HUES48 (cell line): ENCODE results near the gene FXYD2.

Experiments used
- H3K27ac ChIP-seq: one replicate; pipeline ENCODE4 v1.7.0; 2013; ENCODE audit warnings: low read depth, low read length, inconsistent platforms
- H3K27me3 ChIP-seq: 2 replicates; pipeline ENCODE4 v1.6.1; 2013; ENCODE audit warnings: mild to moderate bottlenecking, low read length; ENCODE audit not compliant: control insufficient read depth, insufficient read depth
- H3K36me3 ChIP-seq: 2 replicates; pipeline ENCODE4 v1.6.1; 2013; ENCODE audit warnings: low read length; ENCODE audit not compliant: control insufficient read depth, insufficient read depth
- H3K4me1 ChIP-seq: 2 replicates; pipeline ENCODE4 v1.6.1; 2013; ENCODE audit warnings: mild to moderate bottlenecking, low read length; ENCODE audit not compliant: control insufficient read depth, insufficient read depth
- H3K4me3 ChIP-seq: 2 replicates; pipeline ENCODE4 v1.5.1; 2013; ENCODE audit warnings: mild to moderate bottlenecking, low read depth, low read length
- H3K9ac ChIP-seq: 2 replicates; pipeline ENCODE4 v1.6.1; 2013; ENCODE audit warnings: mild to moderate bottlenecking, low read depth, low read length, moderate library complexity
- H3K9me3 ChIP-seq: 2 replicates; pipeline ENCODE4 v1.6.1; 2013; ENCODE audit warnings: low read length; ENCODE audit not compliant: control insufficient read depth, insufficient read depth

The FXYD2 gene

GRCh38 chr11:117834068-117834810 lies 9.7 kb upstream of the FXYD2 start:
- Histone ChIP-seq H3K27ac (no peak overlapping the region), H3K36me3 (no peaks in the 10 kb centered on the region), H3K27me3 (no peaks in the 10 kb centered on the region), H3K9me3 (no peaks in the 10 kb centered on the region), H3K9ac (no peak overlapping the region), H3K4me1 (no peaks in the 10 kb centered on the region; the same call in 1 of the 2 replicates), H3K4me3 (no peak overlapping the region)

- Histone ChIP-seq H3K36me3 (no peaks in the 10 kb centered on the region), H3K9ac (no peak overlapping the region), H3K4me3 (no peak overlapping the region), H3K27ac (no peak overlapping the region), H3K4me1 (no peaks in the 10 kb centered on the region; the same call in 1 of the 2 replicates), H3K9me3 (no peaks in the 10 kb centered on the region), H3K27me3 (no peaks in the 10 kb centered on the region)
Observed at GRCh38 chr11:117833401-117833891, 8.9 kb upstream of the FXYD2 start.

- Histone ChIP-seq H3K4me1 (no peaks in the 10 kb centered on the region; the same call in 1 of the 2 replicates), H3K27me3 (no peaks in the 10 kb centered on the region), H3K9me3 (no peaks in the 10 kb centered on the region), H3K27ac (no peak overlapping the region), H3K9ac (no peak overlapping the region), H3K36me3 (no peaks in the 10 kb centered on the region), H3K4me3 (no peak overlapping the region)
Observed at GRCh38 chr11:117832511-117832910, 8.0 kb upstream of the FXYD2 start.

GRCh38 chr11:117831661-117832415 lies 7.3 kb upstream of the FXYD2 start:
- Histone ChIP-seq H3K27ac (no peak overlapping the region), H3K4me1 (no peaks in the 10 kb centered on the region; the same call in 1 of the 2 replicates), H3K27me3 (no peaks in the 10 kb centered on the region), H3K9me3 (no peaks in the 10 kb centered on the region), H3K4me3 (no peak overlapping the region), H3K36me3 (no peaks in the 10 kb centered on the region), H3K9ac (no peak overlapping the region)

GRCh38 chr11:117830674-117831351 lies 6.3 kb upstream of the FXYD2 start:
- Histone ChIP-seq H3K36me3 (no peaks in the 10 kb centered on the region), H3K9me3 (no peaks in the 10 kb centered on the region), H3K4me1 (no peaks in the 10 kb centered on the region; the same call in 1 of the 2 replicates), H3K9ac (no peak overlapping the region), H3K27me3 (no peaks in the 10 kb centered on the region), H3K27ac (no peak overlapping the region), H3K4me3 (no peak overlapping the region)

- H3K36me3 ChIP-seq = no peaks in the 10 kb centered on the region
- H3K4me3 ChIP-seq = no peak overlapping the region
- H3K4me1 ChIP-seq = no peaks in the 10 kb centered on the region; the same call in 1 of the 2 replicates
- H3K27me3 ChIP-seq = no peaks in the 10 kb centered on the region
- H3K9ac ChIP-seq = no peak overlapping the region
- no peak overlapping the region for H3K27ac ChIP-seq
- H3K9me3 ChIP-seq = no peaks in the 10 kb centered on the region
Observed at GRCh38 chr11:117830072-117830471, 5.5 kb upstream of the FXYD2 start.

- Histone ChIP-seq H3K4me3 (no peak overlapping the region), H3K27me3 (no peaks in the 10 kb centered on the region), H3K9ac (no peak overlapping the region), H3K4me1 (peaks cover 4% of the 10 kb centered on the region), H3K9me3 (no peaks in the 10 kb centered on the region), H3K36me3 (no peaks in the 10 kb centered on the region), H3K27ac (no peak overlapping the region)
Observed at GRCh38 chr11:117829369-117829725, 4.8 kb upstream of the FXYD2 start.

- H3K4me1 ChIP-seq = peaks cover 10% of the 10 kb centered on the region
- no peaks in the 10 kb centered on the region for H3K9me3 ChIP-seq
- no peak overlapping the region for H3K9ac ChIP-seq
- H3K27me3 ChIP-seq = no peaks in the 10 kb centered on the region
- H3K4me3 ChIP-seq = no peak overlapping the region
- no peak overlapping the region for H3K27ac ChIP-seq
- H3K36me3 ChIP-seq = no peaks in the 10 kb centered on the region
Observed at GRCh38 chr11:117828611-117829368, 4.2 kb upstream of the FXYD2 start.

- H3K4me3 ChIP-seq = no peak overlapping the region
- H3K27me3 ChIP-seq = no peaks in the 10 kb centered on the region
- H3K9ac ChIP-seq = no peak overlapping the region
- H3K9me3 ChIP-seq = no peaks in the 10 kb centered on the region
- no peak overlapping the region for H3K27ac ChIP-seq
- peaks cover 12% of the 10 kb centered on the region for H3K4me1 ChIP-seq
- no peaks in the 10 kb centered on the region for H3K36me3 ChIP-seq
Observed at GRCh38 chr11:117827521-117828511, 3.3 kb upstream of the FXYD2 start.

GRCh38 chr11:117826832-117827231 lies 2.3 kb upstream of the FXYD2 start:
- Histone ChIP-seq H3K9me3 (no peaks in the 10 kb centered on the region), H3K27me3 (no peaks in the 10 kb centered on the region), H3K4me3 (no peak overlapping the region), H3K27ac (no peak overlapping the region), H3K4me1 (peaks cover 12% of the 10 kb centered on the region), H3K36me3 (no peaks in the 10 kb centered on the region), H3K9ac (no peak overlapping the region)
